Skin of body (tissue), 2 donors: ENCODE data around the gene TACR2. TPM values are rescaled to one million over a fixed set of nuclear protein-coding genes. Genes with fewer than 3 reads are reported as not detected.
A peak's percentile ranks its signal among the peaks of the same experiment; 100 is the strongest.

ENCODE experiments used
- DNase-seq: peaks from one replicate; lab custom pipeline; 2025; lab: John Stamatoyannopoulos, UW
- total RNA-seq: library from RNA; depleted of rRNA; stranded (reverse); fragments of >200 nt; gene quantifications from one replicate; pipeline ENCODE4 v1.2.3, GENCODE V29; 2014

The TACR2 gene
- total RNA-seq, 1 donor from 2014 or later, result 0.10 TPM

DNA sequence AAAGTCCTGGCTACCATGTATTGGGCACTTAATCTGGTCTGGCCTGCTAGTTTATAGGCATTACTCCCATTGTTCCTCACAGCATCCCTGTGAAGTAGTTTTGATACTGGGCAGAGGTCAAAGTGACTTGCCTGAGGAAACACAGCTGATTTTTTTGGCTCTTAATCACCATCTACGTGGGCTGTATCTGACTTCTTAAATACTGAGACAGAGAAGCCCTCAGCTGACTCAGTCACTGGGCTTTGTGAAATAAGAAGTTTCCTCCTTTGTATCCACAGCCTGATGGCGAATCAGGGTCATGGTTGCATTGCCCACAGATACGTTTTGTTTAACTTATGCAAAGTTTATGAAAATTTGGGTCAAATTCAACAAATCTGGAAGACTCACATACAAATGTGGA, 13.2 kb downstream of the TACR2 start:
- no peak for DNase-seq

DNA sequence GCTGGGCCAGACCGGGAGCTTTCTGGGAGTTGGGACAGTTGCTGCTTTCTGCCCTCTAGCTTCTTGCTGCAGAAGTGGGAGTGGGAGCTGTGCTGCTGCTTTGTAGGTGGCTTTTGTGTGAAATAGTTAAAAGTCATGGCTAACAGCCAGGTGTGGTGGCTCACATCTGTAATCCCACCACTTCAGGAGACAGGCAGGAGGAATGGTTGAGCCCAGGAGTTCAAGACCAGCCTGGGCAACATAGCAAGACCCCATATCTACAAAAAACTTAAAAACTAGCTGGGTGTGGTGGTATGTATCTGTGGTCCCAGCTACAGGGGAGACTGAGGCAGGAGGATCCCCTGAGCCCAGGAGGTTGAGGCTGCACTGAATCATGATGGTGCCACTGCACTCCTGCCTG, 13.7 kb downstream of the TACR2 start:
- no peak for DNase-seq

DNA sequence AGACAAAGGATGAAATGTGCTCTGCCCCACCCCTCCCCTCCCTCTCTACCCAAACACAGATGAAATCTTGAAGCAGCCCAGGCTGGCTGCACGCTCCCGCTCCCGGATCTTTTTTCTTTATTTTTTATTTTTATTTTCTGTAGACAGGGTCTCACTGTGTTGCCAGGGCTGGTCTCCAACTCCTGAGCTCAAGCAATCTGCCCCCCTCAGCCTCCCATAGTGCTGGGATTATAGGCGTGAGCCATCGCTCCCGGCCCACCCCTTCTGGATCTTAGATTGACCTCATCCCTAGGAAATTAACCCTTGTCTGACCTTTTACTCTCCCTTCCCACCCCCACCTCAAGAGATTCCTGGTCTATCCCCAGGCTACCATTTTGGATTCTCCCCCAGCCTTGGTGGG, 14.3 kb downstream of the TACR2 start:
- DNase-seq, result no peak

DNA sequence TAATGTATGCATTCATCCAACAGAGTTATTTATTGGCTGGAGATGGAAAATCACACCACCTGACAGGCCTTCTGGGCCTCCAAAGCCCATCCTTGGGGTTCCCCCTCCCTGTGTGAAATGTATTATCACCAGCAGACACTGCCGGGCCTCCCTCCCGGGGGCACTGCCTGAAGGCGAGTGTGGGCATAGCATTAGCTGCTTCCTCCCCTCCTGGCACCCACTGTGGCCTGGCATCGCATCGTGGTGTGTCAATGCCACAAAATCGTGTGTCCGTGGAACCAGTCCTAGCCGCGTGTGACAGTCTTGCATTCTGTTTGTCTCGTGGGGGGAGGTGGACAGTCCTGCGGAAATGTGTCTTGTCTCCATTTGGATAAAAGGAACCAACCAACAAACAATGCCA, 15.3 kb downstream of the TACR2 start:
- DNase-seq, result no peak

DNA sequence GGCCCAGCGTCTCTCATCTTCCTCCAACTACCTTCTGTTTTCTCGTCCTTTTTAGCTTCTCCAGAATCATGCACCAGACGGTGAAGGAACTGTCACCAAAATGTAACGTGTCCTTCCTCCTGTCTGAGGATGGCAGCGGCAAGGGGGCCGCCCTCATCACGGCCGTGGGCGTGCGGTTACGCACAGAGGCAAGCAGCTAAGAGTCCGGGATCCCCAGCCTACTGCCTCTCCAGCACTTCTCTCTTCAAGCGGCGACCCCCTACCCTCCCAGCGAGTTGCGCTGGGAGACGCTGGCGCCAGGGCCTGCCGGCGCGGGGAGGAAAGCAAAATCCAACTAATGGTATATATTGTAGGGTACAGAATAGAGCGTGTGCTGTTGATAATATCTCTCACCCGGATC, 15.8 kb downstream of the TACR2 start:
- DNase-seq, result no peak

DNA sequence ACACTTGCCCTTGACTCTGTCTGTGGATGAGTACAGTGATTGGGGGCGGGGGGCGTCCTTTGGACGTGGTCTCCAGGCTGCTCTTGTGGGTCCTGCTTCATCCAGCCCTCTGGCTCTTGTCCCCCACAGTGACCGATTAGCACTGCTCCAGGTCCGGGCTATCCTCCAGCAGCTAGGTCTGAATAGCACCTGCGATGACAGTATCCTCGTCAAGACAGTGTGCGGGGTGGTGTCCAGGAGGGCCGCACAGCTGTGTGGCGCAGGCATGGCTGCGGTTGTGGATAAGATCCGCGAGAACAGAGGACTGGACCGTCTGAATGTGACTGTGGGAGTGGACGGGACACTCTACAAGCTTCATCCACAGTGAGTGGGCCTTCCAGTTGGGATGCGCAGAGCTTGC, 18.3 kb downstream of the TACR2 start:
- no peak for DNase-seq

DNA sequence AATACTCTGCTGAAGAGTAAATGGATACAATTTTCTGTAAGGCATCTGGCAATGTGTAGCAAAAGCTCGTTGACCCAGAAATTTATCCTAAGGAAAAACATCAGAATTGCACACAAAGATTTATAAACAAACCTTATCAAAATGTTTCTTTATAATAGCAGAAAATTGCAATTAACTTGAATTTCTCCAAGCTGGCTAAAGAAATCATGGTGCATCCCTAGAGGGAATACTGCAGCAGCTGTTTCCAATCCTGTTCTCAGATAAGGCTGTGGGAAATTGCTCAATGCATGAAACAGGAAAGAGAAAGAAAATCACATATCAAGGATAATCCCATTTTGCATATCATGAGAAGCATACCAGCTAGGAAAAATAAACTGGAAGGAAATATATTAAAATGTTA, 18.7 kb downstream of the TACR2 start:
- peak; percentile 46 for DNase-seq

DNA sequence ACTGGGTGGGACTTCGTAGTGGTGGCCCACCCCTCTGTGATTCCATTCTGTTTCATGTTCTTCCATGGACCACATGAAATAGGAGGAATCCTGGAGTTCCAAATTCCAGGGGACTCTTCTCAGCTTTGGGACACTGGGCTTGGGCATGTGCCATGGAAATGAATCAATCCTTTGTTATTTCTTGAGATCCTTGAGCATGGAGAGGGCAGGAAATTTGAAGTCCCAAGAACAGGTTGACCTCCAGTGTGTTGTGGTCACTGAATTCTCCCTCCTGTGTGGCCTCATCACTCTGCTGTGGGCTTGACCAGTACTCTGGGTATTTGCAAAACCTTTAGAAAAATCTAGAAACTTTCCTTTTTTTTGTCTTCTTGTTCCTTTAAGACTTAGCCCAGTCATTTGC, 22.7 kb downstream of the TACR2 start:
- no peak for DNase-seq

DNA sequence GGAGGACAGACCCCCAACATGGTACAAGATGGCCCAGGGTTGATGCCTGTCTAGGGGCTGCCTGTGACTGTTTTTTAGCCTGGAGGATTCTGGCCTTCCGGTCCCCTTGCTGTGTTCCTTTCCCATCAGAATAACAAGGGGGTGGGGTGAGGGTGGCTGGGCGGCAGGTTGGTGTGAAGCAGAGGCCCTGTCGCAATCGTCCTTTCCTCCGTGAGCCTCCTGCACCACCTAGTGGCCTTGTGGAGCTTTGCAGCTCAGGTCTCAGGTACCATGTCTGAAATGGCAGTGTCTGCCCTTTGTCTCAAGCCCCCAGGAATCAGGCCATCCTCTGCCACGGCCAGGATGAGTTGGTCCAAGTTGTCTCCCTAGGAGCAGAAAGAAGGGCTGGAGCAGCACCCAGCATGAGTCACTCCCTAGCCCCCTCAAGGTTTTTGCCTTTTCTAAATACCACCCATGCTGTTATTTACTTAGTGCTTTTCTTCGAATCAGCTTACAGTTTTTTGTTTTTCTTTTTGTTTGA, 24.2 kb downstream of the TACR2 start:
- DNase-seq, result peak; percentile 42

DNA sequence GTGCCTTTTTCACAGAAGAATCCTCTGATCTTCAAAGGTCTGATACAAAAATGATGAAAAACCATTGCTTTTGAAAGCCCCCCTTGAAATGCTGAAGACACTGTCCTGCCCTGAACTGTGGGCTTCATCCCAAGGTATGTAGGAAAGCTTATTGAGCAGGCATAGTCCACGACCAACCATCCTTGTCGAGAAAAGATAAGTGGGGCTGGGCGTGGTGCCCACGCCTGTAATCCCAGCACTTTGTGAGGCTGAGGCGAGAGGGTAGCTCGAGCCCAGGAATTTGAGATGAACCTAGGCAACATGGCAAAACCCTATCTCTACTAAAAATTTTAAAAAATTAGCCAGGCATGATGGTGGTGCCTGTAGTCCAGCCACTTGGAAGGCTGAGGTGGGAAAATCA, 25.6 kb downstream of the TACR2 start:
- no peak for DNase-seq

DNA sequence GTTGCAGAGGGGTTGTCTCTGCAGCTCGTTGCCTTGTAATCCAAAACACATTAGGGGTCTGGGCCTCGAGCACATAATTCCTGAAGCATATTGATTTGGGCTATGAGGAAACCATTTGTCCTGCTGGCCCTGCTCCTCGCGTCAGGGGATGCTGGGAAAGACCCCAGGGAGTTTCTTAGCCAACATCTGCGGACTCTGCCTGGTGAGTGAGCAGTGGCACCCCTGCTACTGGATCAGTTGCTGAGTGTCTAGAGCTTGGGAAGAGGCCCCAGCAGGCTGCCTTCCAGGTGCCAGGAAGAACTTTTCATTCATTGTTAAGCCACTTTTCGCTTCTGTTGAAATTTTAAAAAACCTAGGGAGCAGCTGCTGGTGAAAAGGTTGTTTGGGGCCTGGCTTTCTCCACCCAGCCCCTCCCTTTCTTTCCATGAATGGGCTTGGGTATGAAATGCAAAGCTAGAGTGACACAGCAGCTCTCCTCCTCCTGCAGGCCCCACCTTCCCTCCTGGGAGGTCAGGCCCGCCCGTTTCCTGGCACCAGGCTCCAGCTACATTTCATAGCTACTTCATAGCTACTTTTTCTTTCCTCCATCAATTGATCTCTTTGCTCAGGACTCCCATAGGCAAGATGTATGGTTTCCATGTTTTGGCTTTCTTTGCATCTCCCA, 26.8 kb downstream of the TACR2 start:
- peak; percentile 10 for DNase-seq

DNA sequence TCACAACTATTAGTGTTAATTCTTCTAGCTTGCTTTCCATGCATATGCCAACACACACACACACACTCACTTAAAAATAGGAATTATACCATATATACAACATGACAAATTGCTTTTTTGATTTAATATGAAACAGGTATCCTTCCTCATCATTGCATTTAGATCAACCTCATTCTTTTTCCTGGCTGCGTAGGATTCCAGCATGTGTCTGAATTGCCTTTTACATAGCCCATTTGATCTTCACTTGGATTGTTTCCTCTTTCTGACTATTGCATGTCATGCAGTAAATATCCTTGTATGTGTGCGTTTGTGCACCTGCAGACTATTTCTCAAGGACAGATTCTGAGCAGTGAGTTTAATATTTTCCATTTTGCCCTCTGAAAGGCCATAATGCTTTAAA, 28.2 kb downstream of the TACR2 start:
- DNase-seq, result no peak

DNA sequence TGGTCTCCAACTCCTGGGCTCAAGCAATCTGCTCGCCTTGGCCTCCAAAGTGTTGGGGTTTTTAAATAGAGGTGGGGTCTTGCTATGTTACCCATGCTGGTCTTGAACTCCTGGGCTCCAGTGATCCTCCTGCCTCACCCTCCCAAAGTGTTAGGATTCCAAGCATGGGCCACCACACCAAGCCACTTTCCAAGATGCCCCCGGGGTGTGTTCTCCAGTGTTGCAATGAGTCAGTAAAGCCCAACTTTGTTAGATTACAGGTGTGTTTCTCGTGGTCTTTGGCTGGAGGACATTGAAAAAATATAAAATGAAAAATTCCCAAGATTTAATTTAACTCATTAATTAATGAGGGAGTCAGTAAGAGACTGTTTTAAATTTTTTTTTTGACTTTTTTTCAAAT, 29.2 kb downstream of the TACR2 start:
- no peak for DNase-seq

DNA sequence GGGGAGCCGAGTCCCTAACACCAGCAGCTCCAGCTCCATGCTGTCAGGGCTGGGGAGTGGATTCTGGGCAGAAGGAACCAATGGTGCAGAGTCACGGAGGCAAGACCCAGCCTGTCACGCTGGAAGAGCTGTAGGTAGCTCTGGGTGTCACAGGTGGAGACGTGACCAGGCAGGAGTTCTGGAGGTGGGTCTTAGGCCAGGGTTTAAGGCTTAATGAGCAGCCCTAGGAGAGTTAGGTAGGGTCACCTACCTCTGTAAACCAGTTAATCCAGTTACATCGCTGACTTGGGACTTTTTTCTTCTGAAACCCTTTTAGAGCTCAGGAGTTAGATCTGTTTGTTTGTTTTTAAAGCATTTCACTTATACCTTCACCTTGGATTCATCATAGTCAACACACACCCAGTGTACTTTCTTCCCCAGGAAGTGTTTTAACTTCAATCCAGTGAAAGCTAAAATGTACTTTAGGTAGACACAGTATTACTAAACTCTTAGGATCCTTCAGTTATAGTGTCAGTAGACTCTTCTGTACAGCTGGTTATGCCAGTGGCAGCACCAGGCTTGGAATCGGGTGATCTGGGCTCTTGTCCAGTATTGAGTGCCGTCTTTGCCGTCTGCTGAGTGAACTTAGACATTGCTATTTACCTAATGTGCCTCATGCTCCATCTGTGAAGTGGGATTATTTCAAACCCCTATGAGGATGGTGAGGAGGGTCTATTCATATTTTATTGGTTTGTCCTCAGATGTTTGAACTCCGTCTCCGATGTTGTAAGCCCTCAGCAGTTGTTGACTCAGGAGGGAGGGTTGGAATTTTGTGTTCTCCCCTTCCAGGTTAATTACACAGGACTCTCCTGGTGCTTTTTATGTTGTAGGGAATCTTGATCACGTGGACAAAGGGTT, 31.0 kb downstream of the TACR2 start:
- no peak for DNase-seq

DNA sequence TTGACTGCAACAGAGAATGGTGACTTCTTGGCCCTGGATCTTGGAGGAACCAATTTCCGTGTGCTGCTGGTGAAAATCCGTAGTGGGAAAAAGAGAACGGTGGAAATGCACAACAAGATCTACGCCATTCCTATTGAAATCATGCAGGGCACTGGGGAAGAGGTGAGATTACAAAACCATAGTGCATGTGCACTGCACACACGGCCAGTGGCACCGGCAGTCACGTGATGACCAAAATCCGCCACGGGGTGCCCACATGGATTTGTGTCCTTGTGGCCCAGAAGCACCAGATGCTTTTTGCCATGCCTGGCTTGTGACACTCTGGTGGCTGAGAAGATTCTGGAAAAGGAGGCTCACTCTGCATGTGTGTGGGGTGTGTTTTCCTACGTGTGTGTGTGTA, 32.4 kb downstream of the TACR2 start:
- no peak for DNase-seq

DNA sequence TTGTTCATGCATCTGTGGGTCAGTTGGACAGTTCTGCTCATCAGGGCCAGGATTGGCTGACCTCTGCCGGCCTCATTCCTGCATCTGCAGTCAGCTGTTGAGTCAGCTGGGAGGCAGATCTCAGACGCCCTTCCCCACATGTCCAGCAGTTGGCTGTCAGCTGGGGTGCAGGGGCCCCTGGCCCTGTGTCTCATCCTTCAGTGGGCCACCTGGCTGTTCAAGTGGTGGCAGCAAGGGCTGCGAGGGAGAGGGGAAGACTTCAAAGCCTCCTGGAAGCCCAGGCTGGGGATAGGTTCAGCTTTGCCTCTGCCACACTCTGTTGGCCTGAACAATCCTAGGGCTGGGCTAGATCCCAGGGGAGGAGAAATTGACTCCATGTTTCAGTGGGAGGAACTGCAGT, 33.2 kb downstream of the TACR2 start:
- DNase-seq, result no peak

DNA sequence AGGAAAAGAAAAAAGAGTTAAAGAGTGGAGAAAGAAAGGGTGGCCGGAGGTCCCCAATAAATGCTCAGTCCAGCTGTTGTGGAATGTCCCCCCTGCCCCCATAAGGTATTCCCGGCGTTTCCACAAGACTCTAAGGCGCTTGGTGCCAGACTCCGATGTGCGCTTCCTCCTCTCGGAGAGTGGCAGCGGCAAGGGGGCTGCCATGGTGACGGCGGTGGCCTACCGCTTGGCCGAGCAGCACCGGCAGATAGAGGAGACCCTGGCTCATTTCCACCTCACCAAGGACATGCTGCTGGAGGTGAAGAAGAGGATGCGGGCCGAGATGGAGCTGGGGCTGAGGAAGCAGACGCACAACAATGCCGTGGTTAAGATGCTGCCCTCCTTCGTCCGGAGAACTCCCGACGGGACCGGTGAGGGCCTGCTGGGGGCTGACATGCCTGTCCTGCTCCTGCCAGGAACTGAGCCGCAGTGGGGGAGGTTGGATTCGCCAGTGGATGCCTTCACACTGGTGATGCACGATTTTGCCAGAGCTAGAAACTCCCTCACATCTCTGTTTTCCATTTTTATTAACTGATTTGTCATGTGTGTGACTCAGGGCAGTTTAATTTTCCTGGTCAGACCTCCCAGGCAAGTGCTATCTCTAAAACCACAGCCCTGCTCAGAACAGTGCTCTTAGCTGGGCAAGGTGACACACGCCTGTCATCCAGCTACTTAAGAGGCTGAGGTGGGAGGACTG, 34.2 kb downstream of the TACR2 start:
- DNase-seq, result no peak

DNA sequence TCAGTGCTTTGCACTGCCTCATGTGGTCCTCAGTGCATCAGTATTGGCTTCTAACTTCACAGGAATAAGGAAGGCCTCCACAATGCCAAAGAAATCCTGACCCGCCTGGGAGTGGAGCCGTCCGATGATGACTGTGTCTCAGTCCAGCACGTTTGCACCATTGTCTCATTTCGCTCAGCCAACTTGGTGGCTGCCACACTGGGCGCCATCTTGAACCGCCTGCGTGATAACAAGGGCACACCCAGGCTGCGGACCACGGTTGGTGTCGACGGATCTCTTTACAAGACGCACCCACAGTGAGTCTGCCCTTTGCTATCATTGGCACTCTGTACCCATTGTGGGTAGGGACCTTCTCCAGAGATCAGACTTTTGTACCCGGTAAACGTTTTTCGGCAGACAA, 36.9 kb downstream of the TACR2 start:
- no peak for DNase-seq

DNA sequence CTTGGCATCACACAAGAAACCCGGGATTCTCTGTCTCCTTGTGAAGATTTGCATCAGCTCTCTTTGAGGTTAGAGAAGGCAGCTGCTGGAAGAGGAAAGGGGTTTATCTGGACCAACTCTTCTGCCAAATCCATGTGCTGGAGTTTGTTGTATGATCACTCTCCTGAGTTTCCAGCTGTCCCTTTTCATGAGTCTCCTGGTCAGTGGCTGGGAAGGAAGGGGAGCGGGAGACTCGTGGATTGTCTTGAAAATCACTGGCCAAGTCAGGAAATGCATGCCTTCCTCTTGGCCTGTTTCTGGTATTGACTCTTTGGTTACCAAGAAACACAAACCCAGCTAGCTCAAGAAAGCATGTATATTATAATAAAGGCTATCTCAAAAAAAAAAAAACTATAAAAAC, 38.8 kb downstream of the TACR2 start:
- DNase-seq, result no peak

DNA sequence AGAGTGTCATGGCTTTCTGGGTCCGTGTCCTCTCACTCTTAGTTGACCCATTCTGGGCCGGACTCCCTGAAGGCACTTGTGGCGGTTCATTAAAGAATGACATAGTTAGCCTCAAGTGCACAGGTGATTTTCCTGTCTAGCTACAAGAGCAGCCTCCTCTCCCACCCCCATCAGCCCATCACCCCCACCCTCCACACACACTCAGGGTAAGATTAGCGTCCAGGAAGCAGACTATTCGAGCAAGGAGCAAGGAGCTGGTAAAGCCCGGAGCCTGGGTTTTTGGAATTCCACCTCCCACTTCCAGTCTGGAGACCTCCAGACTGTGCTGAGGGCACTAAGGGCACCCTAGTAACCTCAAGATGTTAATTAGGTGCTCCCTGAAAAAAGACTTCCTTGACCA, 39.5 kb downstream of the TACR2 start:
- DNase-seq, result no peak

DNA sequence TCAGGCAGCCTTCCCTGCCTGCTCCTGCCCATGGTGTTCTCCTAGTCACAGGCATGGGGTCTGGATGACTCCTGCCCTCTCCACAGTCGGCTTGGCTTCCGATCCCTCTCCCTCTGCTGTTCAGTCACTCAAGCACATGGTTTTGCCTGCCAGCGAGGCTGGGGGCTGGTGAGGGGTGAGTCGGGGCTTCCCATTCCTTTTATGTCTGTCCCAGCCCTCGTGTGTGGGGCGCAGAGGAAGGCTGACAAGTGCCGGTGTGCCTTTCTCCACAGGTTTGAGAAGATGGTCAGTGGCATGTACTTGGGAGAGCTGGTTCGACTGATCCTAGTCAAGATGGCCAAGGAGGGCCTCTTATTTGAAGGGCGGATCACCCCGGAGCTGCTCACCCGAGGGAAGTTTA, 40.1 kb downstream of the TACR2 start:
- DNase-seq, result no peak
